Sigmoid colon (tissue), 7 donors: Measurements from ENCODE around the gene PLCB2. TPM values are rescaled to one million over a fixed set of nuclear protein-coding genes. Genes with fewer than 3 reads are reported as not detected.

Experiments
- DNase-seq: peaks from one replicate; pipeline ENCODE4 v3.0.0-alpha.2; 2019
- H3K27ac ChIP-seq, 4 donors: fragments of 200-600 bp; sonication (generic); one replicate each; pipeline ENCODE4 v1.5.1; 2016 to 2019; ENCODE audit warnings: mild to moderate bottlenecking in 1 of 4
- H3K27me3 ChIP-seq, 3 donors: fragments of 200-600 bp; sonication (generic); one replicate each; pipeline ENCODE4 v1.5.1; 2019; ENCODE audit warnings: mild to moderate bottlenecking in 1 of 3
- H3K36me3 ChIP-seq, 4 donors: fragments of 200-600 bp; sonication (generic); one replicate each; pipeline ENCODE4 v1.5.1; 2016 to 2019
- H3K4me1 ChIP-seq, 4 donors: fragments of 200-600 bp; sonication (generic); one replicate each; pipeline ENCODE4 v1.5.1; 2017 to 2019
- H3K4me3 ChIP-seq, 4 donors: fragments of 200-600 bp; sonication (generic); one replicate each; pipeline ENCODE4 v1.5.1; 2017 to 2019; ENCODE audit warnings: mild to moderate bottlenecking in 2 of 4, moderate library complexity in 1 of 4
- H3K9me3 ChIP-seq, 4 donors: fragments of 200-600 bp in 3 of 4; sonication (generic) in 3 of 4; one replicate each; pipeline versions ENCODE4 v1.5.1 to v1.6.1; 2013 to 2019
- CTCF ChIP-seq, 4 experiments: fragments of 450-650 bp in 3 of 4; fragments of 200-600 bp in 1 of 4; IDR thresholded peaks; one replicate each; pipeline ENCODE4 v1.5.1; 2016 to 2019; ENCODE audit warnings: antibody characterized with exemption in 4 of 4, mild to moderate bottlenecking in 3 of 4, moderate library complexity in 2 of 4
- EP300 ChIP-seq, 4 donors: sonication (generic); formaldehyde crosslinking; IDR thresholded peaks; one replicate each; pipeline ENCODE4 v1.6.1; 2017; ENCODE audit warnings: antibody characterized with exemption in 4 of 4
- POLR2A ChIP-seq, 2 donors: fragments of 450-650 bp; IDR thresholded peaks; one replicate each; pipeline ENCODE4 v1.6.1; 2016; ENCODE audit warnings: antibody characterized with exemption in 2 of 2, mild to moderate bottlenecking in 2 of 2, moderate library complexity in 2 of 2
- POLR2AphosphoS5 ChIP-seq, 4 donors: sonication (generic); formaldehyde crosslinking; IDR thresholded peaks; one replicate each; pipeline ENCODE4 v1.6.1; 2017; ENCODE audit warnings: antibody characterized with exemption in 4 of 4
- WGBS, 2 donors: extraction: QIAGEN DNeasy Blood & Tissue Kit; methylation state at CpG; one replicate each; pipeline ENCODE4 v1.1.7; 2013; 5-methylcytosine and 5-hydroxymethylcytosine counted together
- intact Hi-C: fragments of 100-400 bp; cut with DNase I; formaldehyde crosslinking; loops from one replicate; pipeline ENCODE4 v1.15.1; 2023
- polyA plus RNA-seq, 3 donors: library from polyadenylated mRNA; stranded (reverse); fragments of 200-250 nt; gene quantifications; one replicate each; pipeline ENCODE4 v1.2.3, GENCODE V29; 2013
- total RNA-seq, 4 donors: library from RNA; depleted of rRNA; stranded (reverse); fragments of >200 nt; gene quantifications; one replicate each; pipeline ENCODE4 v1.1.0, GENCODE V29; 2016
- donor health status: healthy with polysubstance abuse.
- donor health status: Bipolar disorder and iron deficiency.
- donor health status: healthy.

The PLCB2 gene
- total and polyA plus RNA-seq, 7 donors, result 2.4 to 27.5 (median 7.2) TPM

GRCh38 chr15:40274350-40275274, 33.1 kb downstream of the PLCB2 start:
- Histone ChIP-seq H3K4me3 (no peak overlapping the region), H3K9me3 (no peaks in the 10 kb centered on the region), H3K4me1 (peaks cover 0 to 5% (median 3%) of the 10 kb centered on the region in 4 donors), H3K27ac (no peak overlapping the region), H3K27me3 (peaks cover 1 to 23% (median 10%) of the 10 kb centered on the region in 3 donors), H3K36me3 (no peaks in the 10 kb centered on the region)
- peak; percentile 90 for DNase-seq
- intact Hi-C loops, result loop anchor here (1.0 kb wide), 3 partner anchors 57 to 229 kb away; no protein-coding TSS in a partner anchor
- WGBS, 2 donors, result 55 to 58% methylated on average over 26 of the region's 26 CpGs
- no peak for TF ChIP-seq POLR2A (IDR thresholded peaks at IDR 0.05)
- TF ChIP-seq CTCF (IDR thresholded peaks at IDR 0.05), result peak; percentile 100

GRCh38 chr15:40273428-40273827, 34.3 kb downstream of the PLCB2 start:
- H3K27me3 ChIP-seq, result peaks cover 0 to 12% (median 0%) of the 10 kb centered on the region in 3 donors
- no peak overlapping the region for H3K4me3 ChIP-seq
- H3K9me3 ChIP-seq, result no peaks in the 10 kb centered on the region
- H3K27ac ChIP-seq, result no peak overlapping the region
- 87 to 90% methylated on average over 9 of the region's 9 CpGs for WGBS, 2 donors
- H3K36me3 ChIP-seq, result no peaks in the 10 kb centered on the region
- no peak for DNase-seq
- intact Hi-C loops, result no loop called here
- H3K4me1 ChIP-seq, result no peaks in the 10 kb centered on the region
- TF ChIP-seq CTCF (IDR thresholded peaks at IDR 0.05) (no peak), POLR2AphosphoS5 (IDR thresholded peaks at IDR 0.05) (no peak), POLR2A (IDR thresholded peaks at IDR 0.05) (no peak), EP300 (IDR thresholded peaks at IDR 0.05) (no peak)

GRCh38 chr15:40272485-40273056, 35.2 kb downstream of the PLCB2 start:
- H3K27ac ChIP-seq, result no peak overlapping the region
- DNase-seq, result no peak
- H3K36me3 ChIP-seq, result no peaks in the 10 kb centered on the region
- H3K27me3 ChIP-seq, result peaks cover 0 to 3% (median 0%) of the 10 kb centered on the region in 3 donors
- intact Hi-C loops, result no loop called here
- peaks cover 0 to under 1% (median 0%) of the 10 kb centered on the region in 4 donors for H3K4me1 ChIP-seq
- TF ChIP-seq POLR2AphosphoS5 (IDR thresholded peaks at IDR 0.05), result no peak
- no peak for TF ChIP-seq EP300 (IDR thresholded peaks at IDR 0.05)
- WGBS, 2 donors, result 80 to 82% methylated on average over 20 of the region's 20 CpGs
- H3K4me3 ChIP-seq, result no peak overlapping the region
- no peaks in the 10 kb centered on the region for H3K9me3 ChIP-seq

- Histone ChIP-seq H3K4me3 (no peak overlapping the region), H3K36me3 (no peaks in the 10 kb centered on the region), H3K27me3 (no peaks in the 10 kb centered on the region), H3K4me1 (peaks cover 0 to 7% (median 5%) of the 10 kb centered on the region in 4 donors), H3K9me3 (no peaks in the 10 kb centered on the region), H3K27ac (no peak overlapping the region)
- WGBS, 2 donors, result 88 to 91% methylated on average over 25 of the region's 25 CpGs
- intact Hi-C loops, result no loop called here
- TF ChIP-seq POLR2A (IDR thresholded peaks at IDR 0.05), result no peak
- no peak for DNase-seq
Measured at GRCh38 chr15:40271685-40272484, 35.9 kb downstream of the PLCB2 start.

GRCh38 chr15:40270246-40270995, 37.3 kb downstream of the PLCB2 start:
- peaks cover 0 to 18% (median 12%) of the 10 kb centered on the region in 4 donors for H3K4me1 ChIP-seq
- 85 to 86% methylated on average over 11 of the region's 11 CpGs for WGBS, 2 donors
- intact Hi-C loops, result no loop called here

More at GRCh38 chr15:40270246-40270995, 37.3 kb downstream of the PLCB2 start:
- TF ChIP-seq POLR2A (IDR thresholded peaks at IDR 0.05) (no peak), EP300 (IDR thresholded peaks at IDR 0.05) (no peak), CTCF (IDR thresholded peaks at IDR 0.05) (no peak), POLR2AphosphoS5 (IDR thresholded peaks at IDR 0.05) (no peak)
- no peak for DNase-seq
- Histone ChIP-seq H3K4me3 (no peak overlapping the region), H3K36me3 (no peaks in the 10 kb centered on the region), H3K27ac (no peak overlapping the region), H3K27me3 (no peaks in the 10 kb centered on the region), H3K9me3 (no peaks in the 10 kb centered on the region)
